ENCODE data around the gene SVIL.
"Not testable (repeated sequence)": the region's sequence is repeated elsewhere in the genome, so short reads cannot be mapped to it uniquely, and the experiment has no call there.

SVIL gene

GRCh38 chr10:29634105-29634504 lies 666 bp downstream of the SVIL start:
- peak overlapping the region; percentile 78 for H3K27ac ChIP-seq (ENCODE audit: low read depth, low read length)
- peak overlapping the region; percentile 58 for H3K4me3 ChIP-seq (ENCODE audit: low read depth, low read length)
- H3K27me3 ChIP-seq (ENCODE audit: control insufficient read depth, insufficient read depth, low read length), result no peaks in the 10 kb centered on the region
- no peaks in the 10 kb centered on the region for H3K36me3 ChIP-seq (ENCODE audit: control insufficient read depth, insufficient read depth, low read length)
- H3K4me1 ChIP-seq (ENCODE audit: control insufficient read depth, insufficient read depth, low read length), result peaks cover 39% of the 10 kb centered on the region
- H3K9me3 ChIP-seq (ENCODE audit: control insufficient read depth, insufficient read depth, low read depth, low read length), result 0 out of 2 replicates have a peak, but pooled peaks cover 3% of the 10 kb centered on the region
- peak overlapping the region; percentile 67 for H3K9ac ChIP-seq (ENCODE audit: low read length)

- H3K4me1 ChIP-seq (ENCODE audit: control insufficient read depth, insufficient read depth, low read length), result peaks cover 37% of the 10 kb centered on the region
- no peak overlapping the region for H3K4me3 ChIP-seq (ENCODE audit: low read depth, low read length)
- no peaks in the 10 kb centered on the region for H3K9me3 ChIP-seq (ENCODE audit: control insufficient read depth, insufficient read depth, low read depth, low read length)
- no peak overlapping the region for H3K9ac ChIP-seq (ENCODE audit: low read length)
- H3K27ac ChIP-seq (ENCODE audit: low read depth, low read length), result no peak overlapping the region; the same call in 1 of the 2 replicates
- no peaks in the 10 kb centered on the region for H3K27me3 ChIP-seq (ENCODE audit: control insufficient read depth, insufficient read depth, low read length)
- H3K36me3 ChIP-seq (ENCODE audit: control insufficient read depth, insufficient read depth, low read length), result no peaks in the 10 kb centered on the region
Observed at GRCh38 chr10:29631049-29631339, 3.8 kb downstream of the SVIL start.

DNA sequence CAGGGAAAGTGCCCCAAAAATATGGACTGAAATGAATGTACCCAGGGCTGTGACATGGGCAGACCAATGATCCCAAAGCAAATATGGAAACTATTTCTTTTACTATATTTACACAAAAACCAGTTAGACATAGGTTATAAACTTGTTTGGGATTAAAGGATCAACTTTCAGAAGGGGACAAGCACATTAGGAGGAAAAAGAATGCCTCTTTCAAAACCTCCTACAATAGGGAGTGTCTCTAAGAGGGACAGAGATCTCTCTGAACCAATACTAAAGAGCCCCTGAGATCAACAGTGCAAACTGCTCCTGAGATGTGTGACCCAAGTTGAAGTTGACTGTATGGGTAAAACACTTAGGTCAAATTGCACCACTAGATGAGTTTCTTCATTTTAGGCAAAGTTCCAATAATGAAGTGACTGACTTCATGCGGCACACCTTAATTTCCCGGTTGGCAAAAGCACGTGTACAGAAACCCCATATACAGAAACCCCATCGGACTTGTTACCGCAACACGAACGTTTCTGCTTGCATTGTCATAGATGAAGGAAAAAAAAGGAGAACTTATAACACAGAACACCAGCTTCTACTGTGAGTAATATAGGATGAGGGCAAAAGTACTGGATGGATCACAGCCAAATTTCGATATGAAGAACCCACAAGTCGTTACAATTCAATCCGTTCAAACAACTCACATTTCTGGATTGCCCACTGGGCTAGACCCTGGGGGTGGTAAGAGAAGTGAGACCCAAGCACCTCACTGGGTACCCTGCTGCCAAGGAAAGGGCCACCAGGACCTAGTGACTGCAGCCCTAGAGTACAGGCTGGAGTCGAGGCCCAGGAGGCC lies 4.3 kb downstream of the SVIL start:
- peaks cover 32% of the 10 kb centered on the region for H3K4me1 ChIP-seq (ENCODE audit: control insufficient read depth, insufficient read depth, low read length)
- H3K4me3 ChIP-seq (ENCODE audit: low read depth, low read length), result no peak overlapping the region
- H3K27ac ChIP-seq (ENCODE audit: low read depth, low read length), result no peak overlapping the region; the same call in 1 of the 2 replicates
- no peaks in the 10 kb centered on the region for H3K27me3 ChIP-seq (ENCODE audit: control insufficient read depth, insufficient read depth, low read length)
- H3K9ac ChIP-seq (ENCODE audit: low read length), result no peak overlapping the region
- no peaks in the 10 kb centered on the region for H3K36me3 ChIP-seq (ENCODE audit: control insufficient read depth, insufficient read depth, low read length)
- H3K9me3 ChIP-seq (ENCODE audit: control insufficient read depth, insufficient read depth, low read depth, low read length), result no peaks in the 10 kb centered on the region

- H3K9me3 ChIP-seq (ENCODE audit: control insufficient read depth, insufficient read depth, low read depth, low read length), result no peaks in the 10 kb centered on the region
Observed at GRCh38 chr10:29628912-29629526, 5.8 kb downstream of the SVIL start.

DNA sequence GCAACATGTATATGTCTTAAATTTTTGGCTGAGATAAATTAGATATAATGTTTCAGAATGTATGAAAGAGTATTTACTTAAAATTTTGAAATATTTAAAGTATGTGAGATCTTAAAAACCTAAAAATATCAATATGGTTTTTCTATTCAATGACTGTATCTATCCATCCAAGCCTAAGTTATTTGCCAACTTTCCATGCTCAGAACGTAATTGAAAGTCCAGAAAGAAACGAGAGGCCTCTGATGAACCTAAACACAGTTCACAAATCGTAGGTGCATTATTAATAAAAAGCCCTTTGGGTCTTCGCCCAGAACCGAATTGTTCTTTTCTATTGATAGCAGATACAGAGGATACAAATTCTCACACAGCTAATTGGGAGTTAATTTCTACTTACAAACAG lies 6.5 kb downstream of the SVIL start:
- H3K4me3 ChIP-seq (ENCODE audit: low read depth, low read length), result no peak overlapping the region
- no peaks in the 10 kb centered on the region; the same call in 1 of the 2 replicates for H3K36me3 ChIP-seq (ENCODE audit: control insufficient read depth, insufficient read depth, low read length)
- no peak overlapping the region for H3K27ac ChIP-seq (ENCODE audit: low read depth, low read length)
- H3K27me3 ChIP-seq (ENCODE audit: control insufficient read depth, insufficient read depth, low read length), result no peaks in the 10 kb centered on the region
- H3K4me1 ChIP-seq (ENCODE audit: control insufficient read depth, insufficient read depth, low read length), result peaks cover 11% of the 10 kb centered on the region
- no peak overlapping the region for H3K9ac ChIP-seq (ENCODE audit: low read length)
- no peaks in the 10 kb centered on the region for H3K9me3 ChIP-seq (ENCODE audit: control insufficient read depth, insufficient read depth, low read depth, low read length)

More at GRCh38 chr10:29628912-29629526, 5.8 kb downstream of the SVIL start:
- Histone ChIP-seq H3K4me1 (ENCODE audit: control insufficient read depth, insufficient read depth, low read length) (peaks cover 17% of the 10 kb centered on the region), H3K9ac (ENCODE audit: low read length) (no peak overlapping the region), H3K36me3 (ENCODE audit: control insufficient read depth, insufficient read depth, low read length) (no peaks in the 10 kb centered on the region), H3K27ac (ENCODE audit: low read depth, low read length) (no peak overlapping the region), H3K27me3 (ENCODE audit: control insufficient read depth, insufficient read depth, low read length) (no peaks in the 10 kb centered on the region), H3K4me3 (ENCODE audit: low read depth, low read length) (no peak overlapping the region)

- H3K27me3 ChIP-seq (ENCODE audit: control insufficient read depth, insufficient read depth, low read length), result no peaks in the 10 kb centered on the region
- H3K4me1 ChIP-seq (ENCODE audit: control insufficient read depth, insufficient read depth, low read length), result peaks cover 15% of the 10 kb centered on the region; the same call in 1 of the 2 replicates
- no peaks in the 10 kb centered on the region for H3K9me3 ChIP-seq (ENCODE audit: control insufficient read depth, insufficient read depth, low read depth, low read length)
- H3K36me3 ChIP-seq (ENCODE audit: control insufficient read depth, insufficient read depth, low read length), result no peaks in the 10 kb centered on the region; the same call in 1 of the 2 replicates
- no peak overlapping the region for H3K4me3 ChIP-seq (ENCODE audit: low read depth, low read length)
- H3K27ac ChIP-seq (ENCODE audit: low read depth, low read length), result 0 out of 2 replicates have a peak overlapping the region, but pooled peaks have one; percentile 21
- H3K9ac ChIP-seq (ENCODE audit: low read length), result no peak overlapping the region
Observed at GRCh38 chr10:29627201-29628132, 7.3 kb downstream of the SVIL start.

GRCh38 chr10:29624357-29624756 lies 10.4 kb downstream of the SVIL start:
- not testable (repeated sequence) for H3K4me3 ChIP-seq (ENCODE audit: low read depth, low read length); H3K9ac ChIP-seq (ENCODE audit: low read length); H3K9me3 ChIP-seq (ENCODE audit: control insufficient read depth, insufficient read depth, low read depth, low read length); H3K36me3 ChIP-seq (ENCODE audit: control insufficient read depth, insufficient read depth, low read length); H3K27me3 ChIP-seq (ENCODE audit: control insufficient read depth, insufficient read depth, low read length); H3K27ac ChIP-seq (ENCODE audit: low read depth, low read length)
- H3K4me1 ChIP-seq (ENCODE audit: control insufficient read depth, insufficient read depth, low read length), result peaks cover 28% of the 10 kb centered on the region

- H3K27me3 ChIP-seq (ENCODE audit: control insufficient read depth, insufficient read depth, low read length), result no peaks in the 10 kb centered on the region
- no peaks in the 10 kb centered on the region; the same call in 1 of the 2 replicates for H3K36me3 ChIP-seq (ENCODE audit: control insufficient read depth, insufficient read depth, low read length)
- peaks cover 28% of the 10 kb centered on the region for H3K4me1 ChIP-seq (ENCODE audit: control insufficient read depth, insufficient read depth, low read length)
- H3K27ac ChIP-seq (ENCODE audit: low read depth, low read length), result no peak overlapping the region
- H3K9ac ChIP-seq (ENCODE audit: low read length), result no peak overlapping the region
- no peak overlapping the region for H3K4me3 ChIP-seq (ENCODE audit: low read depth, low read length)
- no peaks in the 10 kb centered on the region for H3K9me3 ChIP-seq (ENCODE audit: control insufficient read depth, insufficient read depth, low read depth, low read length)
Observed at GRCh38 chr10:29623797-29624196, 11.0 kb downstream of the SVIL start.

DNA sequence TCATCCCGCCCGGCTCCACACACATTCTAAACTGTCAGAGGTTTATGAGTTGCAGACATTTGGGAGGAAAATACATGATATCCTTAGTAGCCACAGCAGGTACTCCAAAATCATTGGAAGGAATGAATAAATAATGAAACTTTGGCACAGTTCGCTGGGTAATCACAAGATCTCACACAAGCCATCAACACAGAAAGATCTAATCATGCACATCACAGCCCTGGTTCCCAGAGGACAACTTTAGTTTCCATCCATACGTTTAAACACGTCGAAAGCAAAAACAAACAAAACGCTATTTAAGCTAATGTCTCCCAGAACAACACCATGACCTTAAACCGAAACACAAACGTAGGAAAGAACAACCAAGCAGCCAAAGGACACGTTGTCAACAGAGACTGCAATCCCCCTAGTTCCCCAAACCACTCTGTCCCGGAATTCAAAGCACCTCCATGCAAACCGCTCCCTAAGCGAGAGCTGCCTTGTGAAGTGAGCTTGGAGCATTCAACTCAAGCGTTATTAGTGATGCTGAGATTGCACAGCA lies 12.3 kb downstream of the SVIL start:
- H3K36me3 ChIP-seq (ENCODE audit: control insufficient read depth, insufficient read depth, low read length), result no peaks in the 10 kb centered on the region; the same call in 1 of the 2 replicates
- no peak overlapping the region for H3K9ac ChIP-seq (ENCODE audit: low read length)
- no peak overlapping the region for H3K4me3 ChIP-seq (ENCODE audit: low read depth, low read length)
- H3K4me1 ChIP-seq (ENCODE audit: control insufficient read depth, insufficient read depth, low read length), result peaks cover 39% of the 10 kb centered on the region
- no peak overlapping the region for H3K27ac ChIP-seq (ENCODE audit: low read depth, low read length)
- no peaks in the 10 kb centered on the region for H3K27me3 ChIP-seq (ENCODE audit: control insufficient read depth, insufficient read depth, low read length)
- H3K9me3 ChIP-seq (ENCODE audit: control insufficient read depth, insufficient read depth, low read depth, low read length), result no peaks in the 10 kb centered on the region

GRCh38 chr10:29621161-29621560 lies 13.6 kb downstream of the SVIL start:
- no peak overlapping the region for H3K9ac ChIP-seq (ENCODE audit: low read length)
- no peaks in the 10 kb centered on the region for H3K27me3 ChIP-seq (ENCODE audit: control insufficient read depth, insufficient read depth, low read length)
- no peak overlapping the region for H3K27ac ChIP-seq (ENCODE audit: low read depth, low read length)
- no peaks in the 10 kb centered on the region; the same call in 1 of the 2 replicates for H3K36me3 ChIP-seq (ENCODE audit: control insufficient read depth, insufficient read depth, low read length)
- H3K4me1 ChIP-seq (ENCODE audit: control insufficient read depth, insufficient read depth, low read length), result peaks cover 39% of the 10 kb centered on the region
- no peak overlapping the region for H3K4me3 ChIP-seq (ENCODE audit: low read depth, low read length)
- no peaks in the 10 kb centered on the region for H3K9me3 ChIP-seq (ENCODE audit: control insufficient read depth, insufficient read depth, low read depth, low read length)

All from HUES6 (cell line).